Dendritic cell treated with granulocyte-macrophage colony-stimulating factor and Interleukin-4, amounts not matched to agents 40 ng/mL and 50 ng/mL, for 4 days (primary cell): ENCODE data around the gene DYRK1A.

Experiments used
- H3K27ac Mint-ChIP-seq: one replicate; pipeline ENCODE4 v1.8.0; 2022; ENCODE audit warnings: mild to moderate bottlenecking, mixed read lengths
- H3K27me3 Mint-ChIP-seq: one replicate; pipeline ENCODE4 v1.8.0; 2022; ENCODE audit warnings: mild to moderate bottlenecking, mixed read lengths
- H3K36me3 Mint-ChIP-seq: one replicate; pipeline ENCODE4 v1.8.0; 2022; ENCODE audit warnings: low read depth, mixed read lengths
- H3K4me1 Mint-ChIP-seq: one replicate; pipeline ENCODE4 v1.8.0; 2022; ENCODE audit warnings: low read depth, mixed read lengths
- H3K4me3 Mint-ChIP-seq: one replicate; pipeline ENCODE4 v1.8.0; 2022; ENCODE audit warnings: mild to moderate bottlenecking, moderate library complexity, mixed read lengths
- H3K9me3 Mint-ChIP-seq: one replicate; pipeline ENCODE4 v1.8.0; 2022; ENCODE audit warnings: mixed read lengths
- intact Hi-C: fragments of 100-400 bp; cut with micrococcal nuclease; formaldehyde crosslinking; loops from one replicate; pipeline ENCODE4 v1.15.0; 2022

The DYRK1A gene

GRCh38 chr21:37551993-37552355 is 185.4 kb downstream of the DYRK1A start:
- Mint-ChIP-seq H3K4me1 (peaks cover 6% of the 10 kb centered on the region), H3K9me3 (no peaks in the 10 kb centered on the region), H3K4me3 (no peak overlapping the region), H3K27me3 (peaks cover 10% of the 10 kb centered on the region), H3K36me3 (no peaks in the 10 kb centered on the region), H3K27ac (no peak overlapping the region)
- intact Hi-C loops, result no loop called here

- peaks cover under 1% of the 10 kb centered on the region for H3K4me1 Mint-ChIP-seq
- H3K36me3 Mint-ChIP-seq, result no peaks in the 10 kb centered on the region
- intact Hi-C loops, result no loop called here
- H3K4me3 Mint-ChIP-seq, result no peak overlapping the region
- H3K27me3 Mint-ChIP-seq, result peaks cover 4% of the 10 kb centered on the region
- H3K27ac Mint-ChIP-seq, result no peak overlapping the region
- no peaks in the 10 kb centered on the region for H3K9me3 Mint-ChIP-seq
Measured at GRCh38 chr21:37552496-37553029, 186.0 kb downstream of the DYRK1A start.

GRCh38 chr21:37553078-37553481 is 186.5 kb downstream of the DYRK1A start:
- Mint-ChIP-seq H3K27me3 (peaks cover 4% of the 10 kb centered on the region), H3K4me1 (no peaks in the 10 kb centered on the region), H3K9me3 (no peaks in the 10 kb centered on the region), H3K27ac (no peak overlapping the region), H3K36me3 (no peaks in the 10 kb centered on the region), H3K4me3 (no peak overlapping the region)
- intact Hi-C loops, result no loop called here

- H3K27ac Mint-ChIP-seq, result no peak overlapping the region
- intact Hi-C loops, result no loop called here
- H3K4me1 Mint-ChIP-seq, result no peaks in the 10 kb centered on the region
- H3K9me3 Mint-ChIP-seq, result no peaks in the 10 kb centered on the region
- H3K4me3 Mint-ChIP-seq, result no peak overlapping the region
- H3K36me3 Mint-ChIP-seq, result no peaks in the 10 kb centered on the region
- H3K27me3 Mint-ChIP-seq, result no peaks in the 10 kb centered on the region
Measured at GRCh38 chr21:37554661-37555379, 188.2 kb downstream of the DYRK1A start.

GRCh38 chr21:37555672-37556261 is 189.2 kb downstream of the DYRK1A start:
- no peak overlapping the region for H3K27ac Mint-ChIP-seq
- H3K36me3 Mint-ChIP-seq, result no peaks in the 10 kb centered on the region
- intact Hi-C loops, result no loop called here
- H3K4me1 Mint-ChIP-seq, result no peaks in the 10 kb centered on the region
- no peak overlapping the region for H3K4me3 Mint-ChIP-seq
- H3K9me3 Mint-ChIP-seq, result no peaks in the 10 kb centered on the region
- no peaks in the 10 kb centered on the region for H3K27me3 Mint-ChIP-seq

- H3K4me3 Mint-ChIP-seq, result no peak overlapping the region
- no peak overlapping the region for H3K27ac Mint-ChIP-seq
- intact Hi-C loops, result no loop called here
Measured at GRCh38 chr21:37557261-37557950, 190.8 kb downstream of the DYRK1A start.

GRCh38 chr21:37558676-37559211 is 192.2 kb downstream of the DYRK1A start:
- intact Hi-C loops, result no loop called here
- no peaks in the 10 kb centered on the region for H3K36me3 Mint-ChIP-seq
- H3K27ac Mint-ChIP-seq, result no peak overlapping the region
- no peak overlapping the region for H3K4me3 Mint-ChIP-seq
- no peaks in the 10 kb centered on the region for H3K27me3 Mint-ChIP-seq
- peaks cover 11% of the 10 kb centered on the region for H3K4me1 Mint-ChIP-seq
- H3K9me3 Mint-ChIP-seq, result no peaks in the 10 kb centered on the region

More at GRCh38 chr21:37557261-37557950, 190.8 kb downstream of the DYRK1A start:
- H3K36me3 Mint-ChIP-seq, result no peaks in the 10 kb centered on the region
- H3K27me3 Mint-ChIP-seq, result no peaks in the 10 kb centered on the region
- no peaks in the 10 kb centered on the region for H3K9me3 Mint-ChIP-seq
- peaks cover 1% of the 10 kb centered on the region for H3K4me1 Mint-ChIP-seq

GRCh38 chr21:37560385-37560784 is 193.8 kb downstream of the DYRK1A start:
- H3K27ac Mint-ChIP-seq, result no peak overlapping the region
- no peaks in the 10 kb centered on the region for H3K9me3 Mint-ChIP-seq
- intact Hi-C loops, result loop anchor here (5.0 to 10.0 kb wide), 3 partner anchors 193 to 486 kb away; partner anchors contain the start of genes DYRK1A, PIGP, TTC3 and VPS26C
- H3K27me3 Mint-ChIP-seq, result peaks cover 1% of the 10 kb centered on the region
- H3K36me3 Mint-ChIP-seq, result no peaks in the 10 kb centered on the region
- H3K4me3 Mint-ChIP-seq, result no peak overlapping the region
- H3K4me1 Mint-ChIP-seq, result peaks cover 26% of the 10 kb centered on the region

- Mint-ChIP-seq H3K4me3 (no peak overlapping the region), H3K9me3 (no peaks in the 10 kb centered on the region), H3K27me3 (peaks cover 3% of the 10 kb centered on the region), H3K36me3 (no peaks in the 10 kb centered on the region), H3K27ac (no peak overlapping the region), H3K4me1 (peaks cover 30% of the 10 kb centered on the region)
- intact Hi-C loops, result loop anchor here (5.0 to 10.0 kb wide), 3 partner anchors 194 to 487 kb away; partner anchors contain the start of genes DYRK1A, PIGP, TTC3 and VPS26C
Measured at GRCh38 chr21:37561506-37561905, 194.9 kb downstream of the DYRK1A start.

GRCh38 chr21:37561941-37562919 is 195.7 kb downstream of the DYRK1A start:
- H3K36me3 Mint-ChIP-seq, result no peaks in the 10 kb centered on the region
- H3K4me1 Mint-ChIP-seq, result peaks cover 30% of the 10 kb centered on the region
- no peaks in the 10 kb centered on the region for H3K9me3 Mint-ChIP-seq
- intact Hi-C loops, result loop anchor here (5.0 to 10.0 kb wide), 3 partner anchors 195 to 487 kb away; partner anchors contain the start of genes DYRK1A, PIGP, TTC3 and VPS26C
- peaks cover 6% of the 10 kb centered on the region for H3K27me3 Mint-ChIP-seq
- H3K27ac Mint-ChIP-seq, result no peak overlapping the region
- peak overlapping the region; percentile 35 for H3K4me3 Mint-ChIP-seq

- Mint-ChIP-seq H3K27me3 (peaks cover 6% of the 10 kb centered on the region), H3K4me1 (peaks cover 30% of the 10 kb centered on the region), H3K9me3 (no peaks in the 10 kb centered on the region), H3K27ac (peak overlapping the region; percentile 92), H3K4me3 (peak overlapping the region; percentile 88), H3K36me3 (no peaks in the 10 kb centered on the region)
- intact Hi-C loops, result loop anchor here (5.0 to 10.0 kb wide), 3 partner anchors 196 to 488 kb away; partner anchors contain the start of genes DYRK1A, PIGP, TTC3 and VPS26C
Measured at GRCh38 chr21:37562920-37563640, 196.5 kb downstream of the DYRK1A start.

GRCh38 chr21:37563641-37564340 is 197.2 kb downstream of the DYRK1A start:
- Mint-ChIP-seq H3K4me3 (peak overlapping the region; percentile 88), H3K27me3 (peaks cover 6% of the 10 kb centered on the region), H3K36me3 (no peaks in the 10 kb centered on the region), H3K4me1 (peaks cover 30% of the 10 kb centered on the region), H3K9me3 (no peaks in the 10 kb centered on the region), H3K27ac (peak overlapping the region; percentile 92)
- intact Hi-C loops, result loop anchor here (5.0 to 10.0 kb wide), 3 partner anchors 196 to 489 kb away; partner anchors contain the start of genes DYRK1A, PIGP, TTC3 and VPS26C
